HEK293T (cell line): Measurements from ENCODE around the gene CHD6.

Source experiments
- BHLHE40 ChIP-seq: fragments of 450-650 bp; IDR thresholded peaks from 2 replicates; pipeline ENCODE4 v1.6.1; 2016; ENCODE audit warnings: mild to moderate bottlenecking, moderate library complexity, borderline replicate concordance
- FOXK2 ChIP-seq: fragments of 450-650 bp; IDR thresholded peaks from 2 replicates; pipeline ENCODE4 v1.6.1; 2016; ENCODE audit warnings: mild to moderate bottlenecking

GRCh38 chr20:41394081-41394480 is 224.1 kb downstream of the CHD6 start:
- TF ChIP-seq FOXK2 (no peak), BHLHE40 (no peak)
